Stimulated activated naive B cell treated with anti-CD40 and anti-IgM and Interleukin-4, amounts not matched to agents 10 μg/mL and 1 μg/mL and 100 μg/mL, for 72 hours (primary cell): ENCODE measurements around the gene MAGEA3.
"Not testable (repeated sequence)": the region's sequence is repeated elsewhere in the genome, so short reads cannot be mapped to it uniquely, and the experiment has no call there.

Source experiments
- ATAC-seq, 2 donors: fragments of 150-1000 bp; cut with Tn5 transposase; replicated peaks; 2 replicates each; pipeline ENCODE4 v1.10.0; 2021; ENCODE audit warnings: moderate library complexity in 1 of 2
- DNase-seq: peaks from one replicate; pipeline ENCODE4 v3.0.0; 2021
- H3K27ac Mint-ChIP-seq: one replicate; pipeline ENCODE4 v1.8.0; 2022; ENCODE audit warnings: mild to moderate bottlenecking, mixed read lengths
- H3K27me3 Mint-ChIP-seq, 2 donors: one replicate each; pipeline ENCODE4 v1.8.0; 2022; ENCODE audit warnings: mixed read lengths in 2 of 2
- H3K36me3 Mint-ChIP-seq, 2 donors: one replicate each; pipeline ENCODE4 v1.8.0; 2022; ENCODE audit warnings: mixed read lengths in 2 of 2, mild to moderate bottlenecking in 1 of 2
- H3K4me1 Mint-ChIP-seq, 2 donors: one replicate each; pipeline ENCODE4 v1.8.0; 2022; ENCODE audit warnings: mixed read lengths in 2 of 2, mild to moderate bottlenecking in 1 of 2
- H3K4me3 Mint-ChIP-seq, 2 donors: one replicate each; pipeline ENCODE4 v1.8.0; 2022; ENCODE audit warnings: mild to moderate bottlenecking in 2 of 2, mixed read lengths in 2 of 2, moderate library complexity in 1 of 2
- H3K9me3 Mint-ChIP-seq, 2 donors: one replicate each; pipeline ENCODE4 v1.8.0; 2022; ENCODE audit warnings: mixed read lengths in 2 of 2, mild to moderate bottlenecking in 1 of 2

MAGEA3 gene

GRCh38 chrX:152713815-152714787 lies 15.5 kb downstream of the MAGEA3 start, which contains the start of gene MAGEA2B:
Gene MAGEA2B (plus strand): TSS chrX:152714628. CDS start chrX:152717107, 2,479 bp downstream.
- H3K36me3 Mint-ChIP-seq, DNase-seq, H3K4me3 Mint-ChIP-seq, H3K9me3 Mint-ChIP-seq, H3K27me3 Mint-ChIP-seq, H3K4me1 Mint-ChIP-seq, ATAC-seq, H3K27ac Mint-ChIP-seq: not testable (repeated sequence)

- no peak overlapping the region for H3K4me3 Mint-ChIP-seq
- H3K9me3 Mint-ChIP-seq: no peaks in the 10 kb centered on the region
- H3K27ac Mint-ChIP-seq: no peak overlapping the region
- DNase-seq (no peak), ATAC-seq (no peak)
- no peaks in the 10 kb centered on the region for H3K36me3 Mint-ChIP-seq
- no peaks in the 10 kb centered on the region for H3K4me1 Mint-ChIP-seq
- peaks cover 9 to 14% of the 10 kb centered on the region in 2 donors for H3K27me3 Mint-ChIP-seq
Measured at GRCh38 chrX:152725409-152725808, 26.8 kb downstream of the MAGEA3 start.

GRCh38 chrX:152733261-152733975 lies 34.8 kb downstream of the MAGEA3 start, which contains the start of the genes CSAG1 and MAGEA12:
Gene CSAG1 (minus strand): TSS chrX:152733721. CDS start chrX:152732460, 1,261 bp downstream.
Gene MAGEA12 (plus strand): TSS chrX:152733757. CDS start chrX:152736162, 2,405 bp downstream.
- DNase-seq: no peak
- no peak for ATAC-seq
- H3K27me3 Mint-ChIP-seq: peaks cover 4 to 6% of the 10 kb centered on the region in 2 donors
- no peak within 1 kb of the TSS for H3K27ac Mint-ChIP-seq
- H3K4me3 Mint-ChIP-seq: no peak within 1 kb of the TSS
- no peaks in the 10 kb centered on the region for H3K4me1 Mint-ChIP-seq
- H3K9me3 Mint-ChIP-seq: no peaks in the 10 kb centered on the region
- H3K36me3 Mint-ChIP-seq: no peaks in the 10 kb centered on the region

- not testable (repeated sequence) for H3K4me3 Mint-ChIP-seq, H3K4me1 Mint-ChIP-seq
Measured at GRCh38 chrX:152734143-152734858, 35.7 kb downstream of the MAGEA3 start.

GRCh38 chrX:152735101-152735500 lies 36.5 kb downstream of the MAGEA3 start:
- no peak overlapping the region for H3K4me3 Mint-ChIP-seq
- no peaks in the 10 kb centered on the region for H3K27me3 Mint-ChIP-seq
- H3K36me3 Mint-ChIP-seq: no peaks in the 10 kb centered on the region
- H3K9me3 Mint-ChIP-seq: no peaks in the 10 kb centered on the region
- ATAC-seq (no peak), DNase-seq (no peak)
- H3K27ac Mint-ChIP-seq: no peak overlapping the region
- no peaks in the 10 kb centered on the region for H3K4me1 Mint-ChIP-seq

More at GRCh38 chrX:152734143-152734858, 35.7 kb downstream of the MAGEA3 start:
- ATAC-seq, H3K36me3 Mint-ChIP-seq, H3K27ac Mint-ChIP-seq, DNase-seq, H3K9me3 Mint-ChIP-seq, H3K27me3 Mint-ChIP-seq: not testable (repeated sequence)

GRCh38 chrX:152735860-152736511 lies 37.4 kb downstream of the MAGEA3 start:
- ATAC-seq: no peak
- Mint-ChIP-seq H3K4me1 (no peaks in the 10 kb centered on the region), H3K9me3 (no peaks in the 10 kb centered on the region), H3K4me3 (no peak overlapping the region), H3K27me3 (no peaks in the 10 kb centered on the region), H3K36me3 (no peaks in the 10 kb centered on the region), H3K27ac (no peak overlapping the region)
- no peak for DNase-seq

- H3K4me3 Mint-ChIP-seq, H3K36me3 Mint-ChIP-seq, DNase-seq, H3K27me3 Mint-ChIP-seq, H3K27ac Mint-ChIP-seq, ATAC-seq, H3K9me3 Mint-ChIP-seq, H3K4me1 Mint-ChIP-seq: not testable (repeated sequence)
Measured at GRCh38 chrX:152736528-152736927, 37.9 kb downstream of the MAGEA3 start.

- no peak for ATAC-seq
- no peak overlapping the region for H3K4me3 Mint-ChIP-seq
- no peaks in the 10 kb centered on the region for H3K27me3 Mint-ChIP-seq
- H3K9me3 Mint-ChIP-seq: no peaks in the 10 kb centered on the region
- no peak overlapping the region for H3K27ac Mint-ChIP-seq
- H3K4me1 Mint-ChIP-seq: no peaks in the 10 kb centered on the region
- DNase-seq: no peak
- no peaks in the 10 kb centered on the region for H3K36me3 Mint-ChIP-seq
Measured at GRCh38 chrX:152738560-152738959, 40.0 kb downstream of the MAGEA3 start.
